Breast epithelium (tissue), 3 donors: ENCODE results near the gene TENM4.

ENCODE experiments used
- CTCF ChIP-seq, 3 donors: fragments of 450-650 bp; IDR thresholded peaks; one replicate each; pipeline ENCODE4 v1.5.1; 2016 to 2017; ENCODE audit warnings: antibody characterized with exemption in 3 of 3, mild to moderate bottlenecking in 3 of 3, moderate library complexity in 3 of 3
- POLR2A ChIP-seq: fragments of 450-650 bp; IDR thresholded peaks from one replicate; pipeline ENCODE4 v1.6.1; 2016; ENCODE audit warnings: antibody characterized with exemption, mild to moderate bottlenecking, moderate library complexity

- TF ChIP-seq CTCF (IDR thresholded peaks at IDR 0.05) (no peak), POLR2A (no peak)
Measured at GRCh38 chr11:78741741-78742140, 699.1 kb downstream of the TENM4 start.
